ENCODE results near the gene EFEMP1.

GRCh38 chr2:55943466-55943865 lies 19.9 kb upstream of the EFEMP1 start:
- TF ChIP-seq CTCF (IDR thresholded peaks at IDR 0.05) (no peak), POLR2A (IDR thresholded peaks at IDR 0.05) (no peak)

Data from heart left ventricle (tissue), 13 donors.